ENCODE measurements around the gene THEM4. TPM values are rescaled to one million over a fixed set of nuclear protein-coding genes. Genes with fewer than 3 reads are reported as not detected.

Gene THEM4
- total RNA-seq, 1 experiment from 2014 or later, result 41.4 TPM

- Histone ChIP-seq H3K4me2 (no peak overlapping the region), H4K20me1 (ENCODE audit: insufficient read depth) (no peaks in the 10 kb centered on the region), H3F3A (ENCODE audit: insufficient read depth, low read depth) (no peaks in the 10 kb centered on the region), H3K4me3 (no peak overlapping the region), H3K79me2 (ENCODE audit: low read depth) (no peaks in the 10 kb centered on the region), H3K9me3 (ENCODE audit: insufficient read depth, low read depth) (no peaks in the 10 kb centered on the region), H3K4me1 (replicated peaks; ENCODE audit: insufficient read depth) (peaks cover 37% of the 10 kb centered on the region), H3K36me3 (ENCODE audit: low read depth) (no peaks in the 10 kb centered on the region), H3K9me2 (ENCODE audit: insufficient read depth) (no peaks in the 10 kb centered on the region), H3K27ac (no peak overlapping the region), H2AFZ (no peak overlapping the region), H3K27me3 (ENCODE audit: insufficient read depth, low read depth) (no peaks in the 10 kb centered on the region)
- TF ChIP-seq, protein P1, sequence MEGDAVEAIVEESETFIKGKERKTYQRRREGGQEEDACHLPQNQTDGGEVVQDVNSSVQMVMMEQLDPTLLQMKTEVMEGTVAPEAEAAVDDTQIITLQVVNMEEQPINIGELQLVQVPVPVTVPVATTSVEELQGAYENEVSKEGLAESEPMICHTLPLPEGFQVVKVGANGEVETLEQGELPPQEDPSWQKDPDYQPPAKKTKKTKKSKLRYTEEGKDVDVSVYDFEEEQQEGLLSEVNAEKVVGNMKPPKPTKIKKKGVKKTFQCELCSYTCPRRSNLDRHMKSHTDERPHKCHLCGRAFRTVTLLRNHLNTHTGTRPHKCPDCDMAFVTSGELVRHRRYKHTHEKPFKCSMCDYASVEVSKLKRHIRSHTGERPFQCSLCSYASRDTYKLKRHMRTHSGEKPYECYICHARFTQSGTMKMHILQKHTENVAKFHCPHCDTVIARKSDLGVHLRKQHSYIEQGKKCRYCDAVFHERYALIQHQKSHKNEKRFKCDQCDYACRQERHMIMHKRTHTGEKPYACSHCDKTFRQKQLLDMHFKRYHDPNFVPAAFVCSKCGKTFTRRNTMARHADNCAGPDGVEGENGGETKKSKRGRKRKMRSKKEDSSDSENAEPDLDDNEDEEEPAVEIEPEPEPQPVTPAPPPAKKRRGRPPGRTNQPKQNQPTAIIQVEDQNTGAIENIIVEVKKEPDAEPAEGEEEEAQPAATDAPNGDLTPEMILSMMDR (conservative IDR thresholded peaks at IDR 0.05), result no peak
- TF ChIP-seq EZH2 (IDR thresholded peaks at IDR 0.05; ENCODE audit: low read depth), result no peak
- ChIA-PET CTCF (no interaction called here), POLR2A (ENCODE audit: unreplicated experiment) (no interaction called here)
- intact Hi-C loops (cut with micrococcal nuclease; ENCODE audit: unreplicated experiment), result loop anchor here (2.0 kb wide), 1 partner anchor 85 kb away; no protein-coding TSS in a partner anchor
- no TSS peak for BruUV-seq (replicated peaks)
- DNase-seq, result no peak
These were observed 81.5 kb downstream of the THEM4 start for GRCh38 chr1:151827853-151828252.

GRCh38 chr1:151825751-151826660 is 83.3 kb downstream of the THEM4 start:
- DNase-seq, result no peak
- H3K27me3 ChIP-seq (ENCODE audit: insufficient read depth, low read depth), result no peaks in the 10 kb centered on the region
- CTCF ChIA-PET, result interaction anchor here (0.6 kb wide), 1 partner anchor 575 kb away, joined by 20 read pairs; no protein-coding TSS in a partner anchor

GRCh38 chr1:151825204-151825603 is 84.1 kb downstream of the THEM4 start:
- H3K4me3 ChIP-seq, result no peak overlapping the region
- H3K36me3 ChIP-seq (ENCODE audit: low read depth), result no peaks in the 10 kb centered on the region
- no peak for DNase-seq
- H3K79me2 ChIP-seq (ENCODE audit: low read depth), result no peaks in the 10 kb centered on the region
- H3K9me2 ChIP-seq (ENCODE audit: insufficient read depth), result no peaks in the 10 kb centered on the region
- H3K9me3 ChIP-seq (ENCODE audit: insufficient read depth, low read depth), result no peaks in the 10 kb centered on the region
- H3K4me1 ChIP-seq (replicated peaks; ENCODE audit: insufficient read depth), result peaks cover 32% of the 10 kb centered on the region
- 0 out of 2 replicates have a peak, but pooled peaks cover 6% of the 10 kb centered on the region for H3F3A ChIP-seq (ENCODE audit: insufficient read depth, low read depth)
- POLR2A ChIA-PET (ENCODE audit: unreplicated experiment), result no interaction called here
- H3K4me2 ChIP-seq, result no peak overlapping the region
- no peaks in the 10 kb centered on the region for H4K20me1 ChIP-seq (ENCODE audit: insufficient read depth)
- no peak overlapping the region for H2AFZ ChIP-seq
- intact Hi-C loops (cut with micrococcal nuclease; ENCODE audit: unreplicated experiment), result no loop called here
- BruUV-seq (replicated peaks), result no TSS peak
- TF ChIP-seq EZH2 (IDR thresholded peaks at IDR 0.05; ENCODE audit: low read depth), result no peak
- TF ChIP-seq, protein P1 (conservative IDR thresholded peaks at IDR 0.05), result no peak
- H3K27me3 ChIP-seq (ENCODE audit: insufficient read depth, low read depth), result no peaks in the 10 kb centered on the region
- H3K27ac ChIP-seq, result no peak overlapping the region
- CTCF ChIA-PET, result no interaction called here

More at GRCh38 chr1:151825751-151826660, 83.3 kb downstream of the THEM4 start:
- TF ChIP-seq EZH2 (IDR thresholded peaks at IDR 0.05; ENCODE audit: low read depth), result no peak
- TF ChIP-seq, protein P1 (conservative IDR thresholded peaks at IDR 0.05), result no peak
- no peak overlapping the region for H3K27ac ChIP-seq
- POLR2A ChIA-PET (ENCODE audit: unreplicated experiment), result interaction anchor here (0.6 kb wide), 1 partner anchor 23 kb away, joined by 3 read pairs; no protein-coding TSS in a partner anchor
- H3F3A ChIP-seq (ENCODE audit: insufficient read depth, low read depth), result no peaks in the 10 kb centered on the region
- no peaks in the 10 kb centered on the region for H3K79me2 ChIP-seq (ENCODE audit: low read depth)
- no peaks in the 10 kb centered on the region for H4K20me1 ChIP-seq (ENCODE audit: insufficient read depth)
- no peaks in the 10 kb centered on the region for H3K36me3 ChIP-seq (ENCODE audit: low read depth)
- H3K4me3 ChIP-seq, result no peak overlapping the region
- no peak overlapping the region for H3K4me2 ChIP-seq
- H2AFZ ChIP-seq, result no peak overlapping the region
- no TSS peak for BruUV-seq (replicated peaks)
- H3K4me1 ChIP-seq (replicated peaks; ENCODE audit: insufficient read depth), result peaks cover 32% of the 10 kb centered on the region
- H3K9me3 ChIP-seq (ENCODE audit: insufficient read depth, low read depth), result no peaks in the 10 kb centered on the region
- intact Hi-C loops (cut with micrococcal nuclease; ENCODE audit: unreplicated experiment), result no loop called here
- H3K9me2 ChIP-seq (ENCODE audit: insufficient read depth), result no peaks in the 10 kb centered on the region

Other genes with a start within 250 kb of the THEM4 start
- gene CELF3, start 192.7 kb downstream of the THEM4 start, total RNA-seq (2021), result not detected in 2 replicates
- gene RIIAD1, start 188.0 kb downstream of the THEM4 start, total RNA-seq (2021), result not detected in 2 replicates
- gene MRPL9, start 146.0 kb downstream of the THEM4 start, total RNA-seq (2021), result 80.9 and 132 TPM in 2 replicates
- gene TDRKH, start 119.0 kb downstream of the THEM4 start, total RNA-seq (2021), result 13.4 and 17.3 TPM in 2 replicates
- not detected in 2 replicates for gene LINGO4, start 104.1 kb downstream of the THEM4 start, total RNA-seq (2021)
- gene RORC, start 77.7 kb downstream of the THEM4 start, total RNA-seq (2021), result 0.35 and 0.70 TPM in 2 replicates
- 1.4 and 1.5 TPM in 2 replicates for gene C2CD4D, start 69.7 kb downstream of the THEM4 start, total RNA-seq (2021)
- gene THEM5, start 55.8 kb downstream of the THEM4 start, total RNA-seq (2021), result not detected in 2 replicates
- 966 and 1,436 TPM in 2 replicates for gene S100A10, start 84.3 kb upstream of the THEM4 start, total RNA-seq (2021)
- gene S100A11, start 127.5 kb upstream of the THEM4 start, total RNA-seq (2021), result 578 and 868 TPM in 2 replicates
- not detected in 2 replicates for gene TCHHL1, start 179.6 kb upstream of the THEM4 start, total RNA-seq (2021)
- 0.04 TPM in 1 of 2 replicates, not detected in the other for gene TCHH, start 205.9 kb upstream of the THEM4 start, total RNA-seq (2021)
- not detected in 2 replicates for gene RPTN, start 249.7 kb upstream of the THEM4 start, total RNA-seq (2021)